WTC11 (cell line): ENCODE measurements around the gene HSPBAP1. TPM values are rescaled to one million over a fixed set of nuclear protein-coding genes. Genes with fewer than 3 reads are reported as not detected.

Source experiments
- ATAC-seq: fragments of 200-7000 bp; cut with Tn5 transposase; 2 replicates; pipeline ENCODE4 v1.10.0; 2021; ENCODE audit warnings: mild to moderate bottlenecking, moderate library complexity
- CTCF ChIA-PET: fragments of 300-600 bp; sonication (Branson Sonifier 250); formaldehyde crosslinking; loops from one replicate; lab custom pipeline; 2021; ENCODE audit warnings: antibody characterized with exemption; lab: Charles Lee
- POLR2A ChIA-PET: fragments of 350-600 bp; sonication (Branson Sonifier 250); formaldehyde crosslinking; loops from one replicate; lab custom pipeline; 2021; ENCODE audit warnings: antibody characterized with exemption; lab: Charles Lee
- DNase-seq: peaks from one replicate; pipeline ENCODE4 v3.0.0; 2021; ENCODE audit warnings: low spot score
- H3K27ac Mint-ChIP-seq: 2 replicates; pipeline ENCODE4 v1.8.0; 2021; ENCODE audit warnings: mixed read lengths
- H3K27me3 Mint-ChIP-seq: 2 replicates; pipeline ENCODE4 v1.8.0; 2021; ENCODE audit warnings: low read depth, mild to moderate bottlenecking, moderate library complexity, mixed read lengths
- H3K36me3 Mint-ChIP-seq: 2 replicates; pipeline ENCODE4 v1.8.0; 2021; ENCODE audit warnings: mixed read lengths
- H3K4me1 Mint-ChIP-seq: 2 replicates; pipeline ENCODE4 v1.8.0; 2022; ENCODE audit warnings: mixed read lengths
- H3K4me3 Mint-ChIP-seq: 2 replicates; pipeline ENCODE4 v1.8.0; 2021; ENCODE audit warnings: mild to moderate bottlenecking, moderate library complexity, mixed read lengths
- H3K9me3 Mint-ChIP-seq: 2 replicates; pipeline ENCODE4 v1.8.0; 2021; ENCODE audit warnings: mixed read lengths
- ARID4B ChIP-seq: sonication (generic); formaldehyde crosslinking; IDR thresholded peaks from 2 replicates; pipeline ENCODE4 v1.8.0; 2023; ENCODE audit warnings: missing genetic modification reagents, mild to moderate bottlenecking, borderline replicate concordance
- ATF1 ChIP-seq: sonication (generic); formaldehyde crosslinking; IDR thresholded peaks from 2 replicates; pipeline ENCODE4 v1.8.1; 2023; ENCODE audit warnings: mild to moderate bottlenecking, moderate library complexity, missing genetic modification reagents
- CBFB ChIP-seq: sonication (generic); formaldehyde crosslinking; IDR thresholded peaks from 2 replicates; pipeline ENCODE4 v1.8.1; 2022; ENCODE audit warnings: mild to moderate bottlenecking, low read depth, missing genetic modification reagents
- FOXP4 ChIP-seq: sonication (generic); formaldehyde crosslinking; IDR thresholded peaks from 2 replicates; pipeline ENCODE4 v1.8.0; 2022; ENCODE audit warnings: mild to moderate bottlenecking, missing genetic modification reagents
- IRF2 ChIP-seq: sonication (generic); formaldehyde crosslinking; IDR thresholded peaks from 2 replicates; pipeline ENCODE4 v1.8.0; 2022; ENCODE audit warnings: low read depth, missing genetic modification reagents, borderline replicate concordance
- JAZF1 ChIP-seq: fragments of 250-450 bp; sonication (Bioruptor Pico); IDR thresholded peaks from 2 replicates; pipeline ENCODE4 v1.9.0; 2021; ENCODE audit warnings: moderate library complexity, mild to moderate bottlenecking, inconsistent platforms
- JUN ChIP-seq: sonication (generic); formaldehyde crosslinking; IDR thresholded peaks from 2 replicates; pipeline ENCODE4 v1.8.0; 2023; ENCODE audit warnings: mild to moderate bottlenecking, missing genetic modification reagents
- OVOL2 ChIP-seq: fragments of 250-450 bp; sonication (Bioruptor Pico); IDR thresholded peaks from 2 replicates; pipeline ENCODE4 v1.9.0; 2021; ENCODE audit warnings: mild to moderate bottlenecking, borderline replicate concordance
- SOX15 ChIP-seq: fragments of 250-450 bp; sonication (Bioruptor Pico); IDR thresholded peaks from 2 replicates; pipeline ENCODE4 v1.9.0; 2021; ENCODE audit warnings: mild to moderate bottlenecking
- SP1 ChIP-seq: sonication (generic); formaldehyde crosslinking; conservative IDR thresholded peaks from 2 replicates; pipeline ENCODE4 v1.8.1; 2022; ENCODE audit warnings: missing genetic modification reagents
- USF2 ChIP-seq: sonication (generic); formaldehyde crosslinking; IDR thresholded peaks from 2 replicates; pipeline ENCODE4 v1.8.1; 2023; ENCODE audit warnings: mild to moderate bottlenecking, missing genetic modification reagents, moderate library complexity
- ZMAT4 ChIP-seq: fragments of 250-450 bp; sonication (Bioruptor Pico); IDR thresholded peaks from 2 replicates; pipeline ENCODE4 v1.9.0; 2021; ENCODE audit warnings: mild to moderate bottlenecking
- ZNF121 ChIP-seq: sonication (generic); formaldehyde crosslinking; IDR thresholded peaks from 2 replicates; pipeline ENCODE4 v1.8.0; 2023; ENCODE audit warnings: missing genetic modification reagents
- ZNF425 ChIP-seq: fragments of 250-450 bp; sonication (Bioruptor Pico); conservative IDR thresholded peaks from 2 replicates; pipeline ENCODE4 v1.9.0; 2021; ENCODE audit warnings: mild to moderate bottlenecking
- ZNF512 ChIP-seq: sonication (generic); formaldehyde crosslinking; IDR thresholded peaks from 2 replicates; pipeline ENCODE4 v1.8.1; 2022; ENCODE audit warnings: missing genetic modification reagents, borderline replicate concordance
- ZSCAN18 ChIP-seq: fragments of 250-450 bp; sonication (Bioruptor Pico); IDR thresholded peaks from 2 replicates; pipeline ENCODE4 v2.1.2; 2022; ENCODE audit warnings: mild to moderate bottlenecking, moderate library complexity
- total RNA-seq: library from RNA; stranded (reverse); gene quantifications from 3 replicates; pipeline ENCODE4 v1.2.3, GENCODE V29; 2021

HSPBAP1 gene
- total RNA-seq, 1 experiment from 2014 or later: 9.1 TPM

- no peak for TF ChIP-seq ZNF512
- no peak for TF ChIP-seq SOX15 (CRISPR knock-in tag)
- TF ChIP-seq, all 79 proteins: peak for 0
Measured at GRCh38 chr3:122770521-122771202, 23.0 kb downstream of the HSPBAP1 start (continued).

GRCh38 chr3:122767540-122768372 lies 25.9 kb downstream of the HSPBAP1 start:
- Mint-ChIP-seq H3K27me3 (no peaks in the 10 kb centered on the region), H3K36me3 (no peaks in the 10 kb centered on the region; the same call in 1 of the 2 replicates), H3K27ac (0 out of 2 replicates have a peak overlapping the region, but pooled peaks have one; percentile 17), H3K9me3 (no peaks in the 10 kb centered on the region), H3K4me3 (no peak overlapping the region), H3K4me1 (no peaks in the 10 kb centered on the region)
- CTCF ChIA-PET: no interaction called here
- DNase-seq: no peak
- POLR2A ChIA-PET: no interaction called here
- TF ChIP-seq ZNF512 (no peak), ATF1 (no peak), OVOL2 (CRISPR knock-in tag) (no peak), JUN (no peak), ARID4B (CRISPR knock-in tag) (no peak), ZNF425 (no peak), ZNF121 (CRISPR knock-in tag) (no peak)
- no peak for ATAC-seq

- H3K27ac Mint-ChIP-seq: no peak overlapping the region
- H3K9me3 Mint-ChIP-seq: no peaks in the 10 kb centered on the region
- H3K4me3 Mint-ChIP-seq: no peak overlapping the region
- H3K36me3 Mint-ChIP-seq: no peaks in the 10 kb centered on the region; the same call in 1 of the 2 replicates
- no peak for DNase-seq
- ChIA-PET POLR2A (no interaction called here), CTCF (interaction anchor here (1.0 kb wide), 1 partner anchor 12 kb away, joined by 6 read pairs; no protein-coding TSS in a partner anchor)
- ATAC-seq: no peak
- H3K4me1 Mint-ChIP-seq: peaks cover under 1% of the 10 kb centered on the region
- no peaks in the 10 kb centered on the region for H3K27me3 Mint-ChIP-seq
- TF ChIP-seq SP1 (no peak), IRF2 (no peak), CBFB (CRISPR knock-in tag) (no peak), USF2 (CRISPR knock-in tag) (no peak), ZSCAN18 (no peak), FOXP4 (no peak), ZMAT4 (CRISPR knock-in tag) (no peak), JAZF1 (CRISPR knock-in tag) (no peak)
Measured at GRCh38 chr3:122766430-122766829, 27.2 kb downstream of the HSPBAP1 start.
